ENCODE measurements around the gene SNX33.

- TF ChIP-seq CTCF (conservative IDR thresholded peaks at IDR 0.05; ENCODE audit: low read length) (no peak), EZH2phosphoT487 (IDR thresholded peaks at IDR 0.05; ENCODE audit: borderline replicate concordance, low read depth, low read length) (no peak)
These were observed 40.5 kb downstream of the SNX33 start for GRCh38 chr15:75688278-75688557.

Data from OCI-LY7 (cell line).